HG03520 (cell line): ENCODE data around the gene DNAJB14.
A peak's percentile ranks its signal among the peaks of the same experiment; 100 is the strongest.
"Not testable (repeated sequence)": the region's sequence is repeated elsewhere in the genome, so short reads cannot be mapped to it uniquely, and the experiment has no call there.

Experiments
- ATAC-seq: cut with Tn5 transposase; IDR thresholded peaks from one replicate; pipeline ENCODE4 v1.9.1; 2021; ENCODE audit warnings: mild to moderate bottlenecking, moderate library complexity; ENCODE audit not compliant: unreplicated experiment

The DNAJB14 gene

DNA sequence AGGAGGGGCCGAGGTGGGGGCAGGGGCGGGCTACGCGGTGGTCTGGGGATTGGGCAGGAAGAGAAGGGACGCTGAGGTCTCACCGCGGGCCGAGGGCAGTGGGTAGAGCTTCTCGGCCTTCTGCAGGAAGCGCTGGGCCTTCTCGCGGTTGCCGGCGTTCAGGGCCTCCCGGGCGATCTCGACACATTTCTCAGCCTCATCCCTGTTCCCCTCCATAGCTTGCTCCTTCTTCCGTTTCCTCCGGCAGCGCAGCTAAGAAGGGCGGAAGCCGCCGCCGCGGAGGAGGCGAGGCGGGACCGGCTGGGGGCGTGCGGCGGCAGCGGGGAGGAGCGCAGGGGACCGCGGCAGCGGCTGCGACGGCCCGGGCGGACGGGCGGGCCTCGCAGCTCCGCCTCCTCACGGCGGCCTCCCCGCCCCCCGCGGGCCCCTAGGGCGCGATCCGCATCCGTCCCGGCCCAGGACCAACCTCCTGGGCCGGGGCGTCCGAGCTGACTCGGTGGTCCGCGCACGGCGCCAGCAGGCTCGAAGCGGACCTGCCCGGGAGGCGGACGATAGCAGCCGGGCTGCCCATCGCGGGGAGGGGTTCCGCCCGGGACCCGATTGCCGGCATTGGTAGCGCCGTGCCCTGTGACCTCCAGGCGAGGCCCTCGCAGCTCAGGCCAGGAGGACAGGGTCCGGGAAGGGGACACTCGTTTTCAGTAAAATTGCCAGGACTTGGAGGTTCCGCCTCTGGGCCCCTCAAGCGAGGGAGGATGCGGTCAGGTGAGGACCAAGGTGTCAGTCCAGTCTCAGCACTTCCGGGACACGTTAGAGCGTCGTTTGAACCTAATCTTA lies at the start of gene DNAJB14:
TSS of gene DNAJB14 (minus strand) at position 263 of the 834 bp plus-strand sequence. CDS start at position 216, 47 bp downstream.
- peak; percentile 30 for ATAC-seq

DNA sequence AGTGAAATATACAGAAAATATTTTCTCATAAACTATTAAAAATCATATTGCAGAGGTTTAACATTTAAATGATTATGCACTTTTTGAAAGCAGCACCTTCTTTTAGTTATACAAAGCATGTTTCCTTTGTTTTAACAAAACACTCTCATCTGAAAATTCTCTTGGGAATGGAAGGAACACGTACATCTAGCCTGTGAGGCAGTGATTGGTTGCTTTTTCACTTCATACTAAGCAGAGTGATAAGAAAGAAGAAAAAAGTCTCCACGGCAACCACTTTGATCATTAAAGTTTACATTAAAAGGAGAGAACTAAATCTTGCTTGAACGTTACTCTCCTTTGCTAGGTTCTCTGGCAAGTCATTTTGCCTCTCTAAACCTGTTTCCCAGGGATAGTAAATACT lies 45.3 kb upstream of the DNAJB14 start:
- ATAC-seq = no peak

DNA sequence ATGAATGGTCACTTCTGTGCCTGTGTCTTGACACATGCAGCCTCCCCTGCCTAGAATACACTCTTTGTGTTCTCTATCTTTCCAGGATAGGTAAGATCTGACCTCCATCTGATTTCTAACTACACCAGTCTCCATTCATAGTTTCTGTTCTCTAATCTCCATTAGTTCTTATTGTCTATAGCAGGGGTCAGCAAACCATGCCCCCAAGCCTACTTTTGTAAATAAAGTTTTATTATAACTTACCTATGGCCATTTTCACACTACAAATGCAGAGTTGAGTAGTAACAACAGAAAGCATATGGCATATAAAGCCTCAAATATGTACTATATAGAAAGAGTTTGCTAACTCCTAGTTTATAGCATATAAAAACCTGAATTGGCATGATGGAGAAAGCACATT lies 41.3 kb upstream of the DNAJB14 start:
- ATAC-seq = no peak

DNA sequence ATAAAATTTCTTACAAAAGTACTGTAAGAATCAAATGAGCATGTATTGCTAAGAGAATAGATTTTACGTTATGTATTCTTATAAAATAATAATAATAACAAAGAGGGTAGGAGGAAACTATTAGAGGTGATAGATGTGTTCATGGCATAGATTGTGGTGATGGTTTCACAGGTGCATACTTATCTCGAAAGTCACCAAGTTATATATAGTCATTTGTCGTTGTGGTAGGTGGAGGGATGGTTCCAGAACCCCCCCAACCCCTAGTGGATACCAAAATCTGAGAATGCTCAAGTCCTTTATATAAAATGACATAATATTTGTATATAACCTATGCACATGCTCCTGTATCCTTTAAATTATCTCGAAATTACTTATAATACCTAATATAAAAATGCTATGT lies 40.4 kb upstream of the DNAJB14 start:
- ATAC-seq = peak; percentile 82

DNA sequence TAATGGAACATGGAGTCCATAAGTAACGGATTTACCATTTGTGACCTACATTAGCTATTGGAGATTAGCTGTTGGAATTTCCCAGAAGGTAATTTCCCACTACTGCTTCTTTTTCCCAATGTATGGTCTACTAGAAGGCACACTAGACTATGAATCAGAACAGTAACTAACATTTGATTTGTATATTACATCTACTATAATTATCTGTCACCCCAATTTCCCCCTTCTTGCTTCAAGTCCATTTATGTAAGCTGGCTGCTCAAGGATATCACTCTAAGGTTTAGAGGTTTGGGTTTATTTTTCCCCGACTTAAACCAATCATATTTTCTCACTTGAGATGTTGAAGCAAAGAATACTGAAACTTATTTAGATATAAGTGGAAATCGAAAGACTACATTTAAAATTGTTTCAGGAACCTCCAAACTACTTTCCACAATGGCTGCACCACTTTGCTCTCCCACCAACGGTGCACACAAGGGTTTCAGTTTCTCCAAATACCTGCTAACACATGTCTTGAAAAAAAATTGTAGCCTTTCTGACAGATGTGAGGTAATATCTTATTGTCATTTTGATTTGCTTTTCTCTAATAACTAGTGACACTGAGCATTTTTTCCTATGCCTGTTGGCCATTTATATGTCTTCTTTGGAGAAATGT lies 37.0 kb upstream of the DNAJB14 start:
- ATAC-seq = peak; percentile 37

DNA sequence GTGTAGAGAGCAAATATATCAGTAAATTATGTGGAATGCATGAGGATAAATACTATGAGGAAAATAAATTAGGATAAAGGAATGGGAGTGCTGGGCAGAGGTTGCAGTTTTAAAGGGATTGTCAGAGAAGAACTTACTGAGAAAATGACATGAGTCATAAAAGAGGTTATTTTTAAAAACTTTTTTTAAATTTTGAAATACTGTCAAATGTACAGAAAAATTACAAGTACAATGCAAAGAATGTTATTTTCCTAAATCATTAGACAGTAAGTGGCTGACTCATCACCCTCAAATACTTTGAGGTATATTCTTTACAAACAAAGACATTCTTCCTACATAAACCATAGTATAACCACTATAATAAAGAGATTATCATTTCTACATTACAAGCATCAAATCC lies 33.5 kb upstream of the DNAJB14 start:
- no peak for ATAC-seq

DNA sequence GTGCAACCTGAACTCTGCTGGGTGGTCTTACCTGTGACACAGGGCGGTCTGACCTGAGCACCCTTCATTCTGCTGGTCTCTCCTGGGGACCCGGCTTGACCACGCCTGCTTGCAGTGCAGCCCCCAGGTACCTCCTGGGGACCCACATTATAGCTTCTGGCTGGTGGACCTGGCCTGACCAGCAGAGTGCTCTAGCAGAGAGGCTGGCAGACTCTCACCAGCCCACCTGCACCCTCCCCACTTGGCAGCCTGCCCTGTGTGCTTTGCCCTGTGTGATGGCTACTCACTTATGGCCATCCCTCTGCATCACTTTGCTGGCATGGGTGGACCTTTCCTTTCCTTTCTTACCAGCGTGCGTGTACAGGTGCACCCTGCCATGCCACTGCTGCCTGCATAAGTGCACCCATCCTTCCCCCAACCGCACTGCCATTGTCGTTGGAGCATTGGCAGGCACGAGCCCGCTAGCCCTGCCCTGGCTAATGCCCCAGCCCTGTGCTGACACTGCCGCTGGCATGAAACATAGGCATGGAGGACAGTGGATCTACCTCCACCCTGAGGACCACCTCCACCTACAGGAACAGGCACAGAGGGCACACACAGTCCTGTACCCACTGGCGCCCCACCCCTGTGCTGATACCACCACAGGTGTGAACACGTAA lies 25.2 kb upstream of the DNAJB14 start:
- ATAC-seq = no peak

DNA sequence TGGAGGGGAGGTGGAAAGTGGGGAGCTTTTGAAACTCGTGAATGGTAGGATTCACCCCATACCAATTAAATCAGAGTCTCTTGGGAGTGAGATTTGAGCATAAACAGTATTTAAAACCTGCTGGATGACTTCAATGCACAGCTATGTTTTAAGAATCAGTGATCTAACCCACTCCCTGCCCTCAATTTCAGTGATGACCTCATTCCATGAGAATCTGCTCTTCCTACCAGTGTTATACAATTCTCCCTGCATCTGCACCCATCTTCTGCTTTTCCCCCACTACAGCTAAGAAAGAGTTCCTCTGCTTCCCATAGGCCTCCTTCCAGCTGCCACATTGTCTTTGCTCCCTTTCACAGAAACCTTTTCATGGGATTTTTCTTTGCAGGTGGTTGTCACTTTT lies 21.9 kb upstream of the DNAJB14 start:
- no peak for ATAC-seq

DNA sequence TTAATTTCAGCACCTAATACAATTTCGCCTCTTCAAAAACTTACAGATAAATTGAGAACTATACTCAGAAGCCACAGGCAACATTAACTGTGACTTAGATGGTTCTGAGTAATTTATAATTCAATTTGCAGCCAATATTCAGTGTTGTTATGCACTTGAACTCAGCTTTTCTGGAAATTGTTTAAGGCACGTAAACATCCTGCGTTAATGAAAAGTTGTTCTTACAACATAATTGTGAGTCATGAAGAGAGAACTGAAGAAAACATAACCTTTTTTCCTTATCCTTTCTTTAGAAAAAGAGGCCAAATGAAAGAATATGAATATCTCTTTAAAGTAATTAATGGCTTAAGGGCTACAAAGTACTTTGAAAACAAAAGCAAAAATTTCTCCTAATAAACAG lies 20.3 kb upstream of the DNAJB14 start:
- no peak for ATAC-seq

DNA sequence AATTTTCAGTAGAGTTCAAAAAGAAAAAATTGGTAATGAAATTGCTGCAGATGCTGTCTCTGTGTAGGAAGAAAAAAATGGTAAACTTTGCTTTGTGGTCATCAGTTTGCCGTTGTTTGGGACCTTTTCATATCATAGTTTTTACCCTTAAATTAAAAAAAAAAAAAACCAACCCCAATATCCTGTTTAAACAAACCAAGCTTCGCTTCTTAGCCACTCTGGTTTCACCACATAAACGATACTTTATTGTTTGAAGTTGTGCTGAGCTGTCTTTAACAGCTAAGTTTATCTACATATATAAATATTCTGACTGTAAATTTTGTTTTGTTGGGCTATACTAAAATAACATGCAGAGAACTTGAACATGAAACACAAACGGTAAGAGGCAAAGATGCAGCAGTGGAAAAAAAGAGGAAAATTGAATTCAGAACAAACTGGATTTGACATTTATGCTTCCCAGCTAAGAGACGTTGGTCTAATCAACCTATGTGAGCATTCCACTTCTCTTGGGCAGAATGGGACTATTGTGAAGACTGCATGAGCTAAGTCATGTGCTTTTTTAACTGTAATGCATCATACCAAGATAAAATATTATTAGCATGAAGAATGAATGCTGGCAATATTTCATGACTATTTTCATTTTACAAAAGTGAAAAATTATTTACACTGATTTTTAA lies 19.4 kb upstream of the DNAJB14 start:
- ATAC-seq = no peak

DNA sequence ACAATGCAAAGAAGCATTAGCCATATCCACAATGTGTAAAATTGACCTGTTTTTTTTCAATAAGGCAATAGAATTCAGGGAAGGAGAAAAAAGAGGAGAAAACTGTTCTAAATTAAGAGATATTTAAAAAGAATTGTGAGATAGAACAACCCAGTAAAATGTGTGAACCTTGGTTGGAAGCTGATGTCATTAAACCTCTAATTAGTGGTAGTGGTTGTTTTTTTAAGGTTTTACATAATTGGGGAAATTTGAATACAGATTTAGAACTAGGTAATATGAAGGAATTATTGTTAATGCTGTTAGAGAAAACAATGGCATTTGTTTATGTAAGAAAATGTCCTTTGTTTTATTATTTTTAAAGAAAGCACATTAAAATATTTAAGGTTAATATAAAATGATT lies 18.8 kb upstream of the DNAJB14 start:
- ATAC-seq = no peak

DNA sequence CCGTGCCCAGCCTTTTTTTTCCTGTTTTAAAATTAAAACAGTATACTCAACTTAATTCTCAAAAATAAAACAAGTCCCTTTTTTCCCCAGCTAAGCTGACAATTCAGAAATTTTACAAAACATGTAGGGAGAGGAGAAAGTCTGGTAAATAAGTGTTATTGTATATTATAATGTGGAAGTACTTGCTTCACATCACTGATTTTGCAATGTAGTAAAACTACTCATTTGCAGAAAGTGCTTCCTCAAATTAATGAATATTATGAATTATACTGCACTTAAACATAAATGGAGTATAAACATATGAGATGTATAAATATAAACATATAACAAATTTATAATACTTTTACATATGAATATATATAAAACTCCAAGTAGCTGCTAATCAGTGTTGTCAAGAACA lies 15.3 kb upstream of the DNAJB14 start:
- no peak for ATAC-seq

DNA sequence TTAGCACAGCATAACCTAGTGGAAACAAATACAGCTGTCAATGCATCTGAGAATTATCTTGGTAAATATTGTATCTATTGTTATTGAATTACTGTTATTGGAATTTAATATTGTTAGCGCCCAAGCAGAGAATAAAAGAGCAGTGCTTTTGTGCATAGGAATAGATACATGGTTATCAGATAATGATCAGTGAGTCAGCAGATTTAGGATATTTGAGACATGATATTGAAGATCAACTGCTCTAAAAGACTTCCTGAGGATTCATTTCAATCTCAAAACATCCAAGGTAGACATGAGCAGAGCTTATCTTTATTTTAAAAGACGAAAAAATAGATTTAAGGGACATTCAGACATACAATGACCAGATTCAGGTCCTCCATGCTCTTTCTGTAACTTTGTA lies 14.2 kb upstream of the DNAJB14 start:
- ATAC-seq = no peak

DNA sequence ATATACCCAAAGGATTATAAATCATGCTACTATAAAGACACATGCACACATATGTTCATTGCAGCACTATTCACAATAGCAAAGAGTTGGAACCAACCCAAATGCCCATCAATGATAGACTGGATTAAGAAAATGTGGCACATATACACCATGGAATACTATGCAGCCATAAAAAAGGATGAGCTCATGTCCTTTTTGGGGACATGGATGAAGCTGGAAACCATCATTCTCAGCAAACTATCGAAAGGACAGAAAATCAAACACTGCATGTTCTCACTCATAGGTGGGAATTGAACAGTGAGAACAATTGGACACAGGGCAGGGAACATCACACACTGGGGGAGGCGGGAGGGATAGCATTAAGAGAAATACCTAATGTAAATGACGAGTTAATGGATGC lies 11.8 kb upstream of the DNAJB14 start:
- not testable (repeated sequence) for ATAC-seq

DNA sequence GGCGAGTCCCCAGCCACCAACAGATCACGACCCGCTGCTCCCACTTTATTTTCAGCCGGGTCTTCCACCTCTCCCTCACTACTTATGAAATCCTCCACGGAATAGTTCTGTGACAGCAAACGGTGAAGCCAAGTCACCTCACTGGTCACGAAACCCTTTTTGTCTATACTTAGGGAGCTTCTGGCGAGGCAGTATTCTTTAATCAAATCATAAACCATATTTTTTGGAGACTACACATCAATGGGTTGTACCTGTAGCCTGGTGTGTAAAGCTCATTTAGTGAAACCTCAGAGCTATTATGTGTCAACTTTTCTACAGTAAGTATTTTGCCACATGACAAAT lies 4.5 kb upstream of the DNAJB14 start:
- no peak for ATAC-seq

DNA sequence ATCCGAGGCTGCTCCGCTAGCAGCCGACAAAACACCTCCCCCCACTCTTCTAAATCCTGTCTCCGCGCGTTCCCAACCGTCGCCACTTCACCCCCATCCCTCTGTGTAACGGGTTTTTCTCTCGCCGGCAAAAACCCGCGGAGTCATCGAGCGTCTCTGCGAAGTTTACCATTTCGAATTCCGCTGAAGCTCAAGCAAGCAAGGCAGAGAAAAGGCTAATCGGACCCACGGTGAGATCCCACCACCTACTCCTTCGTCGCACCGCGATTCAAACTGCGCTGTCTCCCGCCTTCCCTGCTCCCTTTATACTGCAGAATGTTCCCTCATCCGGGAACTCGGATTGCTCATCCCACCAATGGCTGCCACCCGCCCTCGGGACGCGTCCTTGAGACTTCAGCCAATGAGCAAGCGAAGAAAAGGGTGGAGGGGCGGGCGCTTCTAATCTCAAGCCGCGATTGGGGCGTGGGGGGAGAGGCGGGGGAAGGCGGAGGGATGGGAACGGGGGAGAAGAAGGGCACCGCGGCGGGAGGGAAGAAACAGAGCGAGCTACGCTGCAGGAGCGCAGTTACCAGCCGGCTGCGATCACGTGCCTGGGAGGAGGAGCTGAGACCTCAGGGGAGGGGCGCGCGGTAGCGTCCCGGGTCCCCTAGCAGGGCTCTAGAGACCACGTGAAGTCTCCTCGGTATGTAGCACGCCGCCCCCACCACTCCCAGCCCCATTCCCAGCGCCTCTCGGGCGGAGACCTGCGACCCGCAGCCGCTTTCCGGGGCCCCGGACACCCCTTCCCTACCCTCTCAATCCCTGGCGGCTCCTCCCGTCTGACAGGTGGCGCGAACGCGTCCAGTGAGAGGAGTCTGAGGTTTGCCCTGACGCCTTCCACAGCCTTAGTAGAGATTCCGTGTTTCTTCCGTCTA lies 3.8 kb upstream of the DNAJB14 start, which contains the start of gene H2AZ1:
TSS of gene H2AZ1 (minus strand) at position 277 of the 914 bp plus-strand sequence. CDS start at position 172, 105 bp downstream.
- ATAC-seq = peak; percentile 50

DNA sequence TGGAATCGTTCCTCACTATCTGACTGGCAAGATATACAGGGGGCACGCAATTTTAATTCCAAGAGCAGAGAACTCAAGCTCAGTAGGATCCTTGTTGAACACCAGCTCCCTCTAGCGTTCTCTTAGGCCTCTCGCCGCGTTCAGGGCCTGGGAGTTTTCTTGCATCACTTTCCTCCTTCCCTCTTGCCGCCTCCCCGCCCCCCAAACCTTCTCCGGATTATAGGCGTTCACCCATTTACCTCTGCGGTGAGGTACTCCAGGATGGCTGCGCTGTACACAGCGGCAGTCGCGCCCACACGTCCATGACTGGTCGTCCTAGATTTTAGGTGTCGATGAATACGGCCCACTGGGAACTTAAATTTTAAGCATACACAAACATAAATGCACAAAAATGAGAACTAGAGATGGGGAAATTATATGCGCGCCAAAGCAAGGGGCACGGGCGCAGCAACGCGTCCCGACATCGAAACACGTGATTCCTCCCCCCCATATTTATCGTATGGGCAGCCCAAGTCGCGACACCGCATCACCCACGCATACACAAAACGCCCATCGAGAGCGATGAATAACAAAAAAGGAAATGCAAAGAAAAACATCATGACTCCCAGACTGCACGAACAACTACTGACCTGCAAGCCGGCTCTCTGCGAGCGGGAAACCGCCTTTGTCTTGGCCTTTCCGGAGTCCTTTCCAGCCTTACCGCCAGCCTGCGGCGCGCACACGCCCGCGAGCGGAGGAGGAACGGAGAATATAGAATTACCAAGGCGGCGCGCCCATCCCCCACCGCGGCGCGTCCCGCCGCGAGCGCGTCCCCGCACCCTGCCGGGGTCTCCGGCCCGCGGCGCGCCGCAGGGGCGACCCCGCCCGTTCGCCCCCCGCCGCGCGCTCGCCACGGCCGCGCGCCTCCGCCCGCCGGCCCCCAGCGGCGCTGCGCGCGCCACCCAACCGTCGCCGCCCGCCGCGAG lies 2.9 kb upstream of the DNAJB14 start:
- ATAC-seq = peak; percentile 25

DNA sequence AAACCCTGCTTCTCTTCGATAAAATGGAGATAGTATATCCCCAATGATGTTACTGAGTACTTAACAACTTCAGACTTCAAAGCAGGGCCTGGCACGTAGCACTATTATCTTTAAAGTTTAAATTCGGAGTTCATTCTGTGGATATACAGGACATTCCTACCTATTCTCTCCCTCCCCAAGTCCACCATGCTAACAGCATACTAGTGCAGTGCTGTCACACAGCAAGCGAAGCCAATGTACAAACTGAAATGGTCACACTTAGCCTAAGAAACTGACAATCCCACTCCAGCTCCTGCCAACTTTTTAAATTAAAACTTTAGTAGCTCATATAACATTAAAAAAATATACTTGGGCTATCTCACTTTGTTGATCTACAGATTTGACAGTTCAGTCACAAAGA lies 1.2 kb upstream of the DNAJB14 start:
- ATAC-seq = no peak

DNA sequence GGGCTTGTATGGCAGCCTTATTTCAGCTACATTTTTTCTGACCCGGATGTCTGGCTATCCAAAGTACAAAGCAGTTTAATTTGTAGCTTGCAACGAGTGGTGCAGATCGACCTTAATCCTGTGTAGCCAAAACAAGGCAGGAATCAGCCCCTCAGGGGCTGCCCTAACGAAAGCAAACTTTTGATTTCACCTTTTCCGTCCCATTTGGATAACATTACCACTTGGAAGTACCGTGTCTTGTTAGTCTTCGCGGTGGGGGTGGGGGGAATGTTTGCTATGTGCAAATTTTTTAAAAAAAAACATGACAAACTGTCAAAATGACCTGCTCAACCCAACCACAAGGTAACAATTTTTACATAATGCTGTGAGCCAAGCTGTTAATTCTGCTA lies 766 bp upstream of the DNAJB14 start:
- no peak for ATAC-seq
